BLaER1 (cell line): Measurements from ENCODE around the gene TGOLN2.

Source experiments
- H3K27ac ChIP-seq: shearing (Covaris generic); formaldehyde crosslinking; 2 replicates; pipeline ENCODE4 v1.8.1; 2022
- H3K27me3 ChIP-seq: shearing (Covaris generic); formaldehyde crosslinking; 2 replicates; pipeline ENCODE4 v1.8.1; 2022
- H3K36me3 ChIP-seq: shearing (Covaris generic); formaldehyde crosslinking; 2 replicates; pipeline ENCODE4 v1.8.1; 2022
- H3K4me1 ChIP-seq: shearing (Covaris generic); formaldehyde crosslinking; 2 replicates; pipeline ENCODE4 v1.8.1; 2022
- H3K4me2 ChIP-seq: shearing (Covaris generic); formaldehyde crosslinking; 2 replicates; pipeline ENCODE4 v1.8.1; 2022
- H3K4me3 ChIP-seq: shearing (Covaris generic); formaldehyde crosslinking; 2 replicates; pipeline ENCODE4 v1.8.1; 2022
- H3K9ac ChIP-seq: shearing (Covaris generic); formaldehyde crosslinking; 2 replicates; pipeline ENCODE4 v1.8.1; 2022
- H3K9me3 ChIP-seq: shearing (Covaris generic); formaldehyde crosslinking; 2 replicates; pipeline ENCODE4 v1.8.1; 2022
- H4K20me1 ChIP-seq: shearing (Covaris generic); formaldehyde crosslinking; 2 replicates; pipeline ENCODE4 v1.8.1; 2022
- Cebpa-rat ChIP-seq: shearing (Covaris generic); IDR thresholded peaks from 2 replicates; pipeline ENCODE4 v1.8.1; 2022

TGOLN2 gene

DNA sequence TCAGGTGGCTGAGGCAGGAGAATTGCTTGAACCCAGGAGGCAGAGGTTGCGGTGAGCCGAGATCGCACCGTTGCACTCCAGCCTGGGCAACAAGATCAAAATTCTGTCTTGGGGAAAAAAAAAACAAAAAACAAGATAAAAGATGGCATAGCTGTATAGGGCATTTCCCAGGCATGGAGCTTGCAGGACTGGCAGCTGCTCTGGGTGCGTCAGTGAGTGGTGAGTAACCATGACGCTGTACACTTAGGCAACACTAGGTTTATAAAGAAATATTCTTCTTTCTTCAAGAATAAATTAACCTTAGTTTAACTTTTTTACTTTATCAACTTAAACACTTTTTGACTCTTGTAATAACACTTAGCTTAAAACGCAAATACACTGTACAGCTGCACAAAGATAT is 15.4 kb downstream of the TGOLN2 start:
- H3K4me3 ChIP-seq: no peak overlapping the region
- peaks cover 28% of the 10 kb centered on the region for H4K20me1 ChIP-seq
- no peaks in the 10 kb centered on the region for H3K27me3 ChIP-seq
- TF ChIP-seq Cebpa-rat: no peak
- H3K9me3 ChIP-seq: no peaks in the 10 kb centered on the region
- H3K4me1 ChIP-seq: peaks cover 46% of the 10 kb centered on the region
- peaks cover 42% of the 10 kb centered on the region for H3K36me3 ChIP-seq
- H3K4me2 ChIP-seq: no peak overlapping the region
- no peak overlapping the region for H3K9ac ChIP-seq
- no peak overlapping the region for H3K27ac ChIP-seq

DNA sequence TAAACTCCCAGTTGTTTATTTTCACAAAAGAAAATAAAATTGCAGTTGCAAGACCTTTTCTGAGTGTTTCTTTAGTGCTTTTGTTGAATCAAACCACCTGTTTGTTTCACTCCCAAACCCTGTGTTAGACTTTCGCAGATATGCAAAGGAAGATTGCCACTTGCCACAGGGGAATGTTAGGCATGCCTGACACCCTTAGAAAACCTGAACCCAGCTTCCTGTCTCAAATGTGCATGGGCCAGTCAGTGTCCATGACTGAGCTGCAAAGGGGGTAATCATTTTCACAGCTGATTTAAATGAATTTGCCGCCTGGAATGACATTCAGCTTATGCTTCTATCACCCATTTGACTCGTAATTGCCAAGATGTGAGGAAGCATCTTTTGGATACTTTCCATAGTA is 17.5 kb downstream of the TGOLN2 start:
- no peaks in the 10 kb centered on the region for H3K27me3 ChIP-seq
- peaks cover 65% of the 10 kb centered on the region for H3K4me1 ChIP-seq
- H3K9me3 ChIP-seq: no peaks in the 10 kb centered on the region
- peak overlapping the region; percentile 68; the same call in 1 of the 2 replicates for H3K27ac ChIP-seq
- peak overlapping the region; percentile 79 for H3K4me2 ChIP-seq
- H3K36me3 ChIP-seq: peaks cover 23% of the 10 kb centered on the region
- TF ChIP-seq Cebpa-rat: no peak
- no peak overlapping the region for H3K4me3 ChIP-seq
- H3K9ac ChIP-seq: no peak overlapping the region
- H4K20me1 ChIP-seq: peaks cover 15% of the 10 kb centered on the region

DNA sequence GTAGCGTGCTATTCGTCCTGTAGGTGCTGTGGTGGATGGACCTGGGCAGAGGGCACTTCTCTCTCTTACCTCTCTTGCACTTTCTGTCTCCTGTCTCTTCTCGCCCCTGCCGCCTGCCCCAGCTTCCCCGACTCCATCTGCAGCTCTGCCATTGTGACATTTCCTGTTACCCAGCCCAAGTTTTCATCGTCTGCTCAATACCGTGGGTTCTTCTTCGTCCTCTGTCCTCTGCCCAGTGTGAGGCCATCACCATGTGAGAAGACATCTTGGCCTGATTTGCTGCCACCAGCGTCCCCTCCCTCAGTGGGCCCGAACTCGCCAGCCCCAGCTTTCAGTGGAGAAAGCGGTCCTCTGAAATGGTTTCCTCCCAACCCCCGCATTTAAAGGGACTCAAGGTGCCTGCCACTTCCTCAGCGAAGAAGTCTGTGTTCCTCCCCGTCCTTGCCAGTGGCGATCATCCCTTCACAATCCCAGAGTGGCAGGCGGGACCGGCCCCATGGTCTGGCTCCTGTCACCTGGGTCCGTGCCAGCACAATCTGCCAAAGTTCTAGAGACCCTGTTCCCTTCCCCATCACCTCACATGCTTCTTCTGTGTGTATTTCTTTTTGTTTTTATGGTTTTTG is 18.0 kb downstream of the TGOLN2 start:
- peaks cover 10% of the 10 kb centered on the region for H4K20me1 ChIP-seq
- peak overlapping the region; percentile 54 for H3K9ac ChIP-seq
- no peak for TF ChIP-seq Cebpa-rat
- no peaks in the 10 kb centered on the region for H3K27me3 ChIP-seq
- no peak overlapping the region for H3K4me3 ChIP-seq
- peak overlapping the region; percentile 68 for H3K27ac ChIP-seq
- H3K36me3 ChIP-seq: peaks cover 18% of the 10 kb centered on the region
- H3K9me3 ChIP-seq: no peaks in the 10 kb centered on the region
- H3K4me2 ChIP-seq: peak overlapping the region; percentile 79
- H3K4me1 ChIP-seq: peaks cover 65% of the 10 kb centered on the region

DNA sequence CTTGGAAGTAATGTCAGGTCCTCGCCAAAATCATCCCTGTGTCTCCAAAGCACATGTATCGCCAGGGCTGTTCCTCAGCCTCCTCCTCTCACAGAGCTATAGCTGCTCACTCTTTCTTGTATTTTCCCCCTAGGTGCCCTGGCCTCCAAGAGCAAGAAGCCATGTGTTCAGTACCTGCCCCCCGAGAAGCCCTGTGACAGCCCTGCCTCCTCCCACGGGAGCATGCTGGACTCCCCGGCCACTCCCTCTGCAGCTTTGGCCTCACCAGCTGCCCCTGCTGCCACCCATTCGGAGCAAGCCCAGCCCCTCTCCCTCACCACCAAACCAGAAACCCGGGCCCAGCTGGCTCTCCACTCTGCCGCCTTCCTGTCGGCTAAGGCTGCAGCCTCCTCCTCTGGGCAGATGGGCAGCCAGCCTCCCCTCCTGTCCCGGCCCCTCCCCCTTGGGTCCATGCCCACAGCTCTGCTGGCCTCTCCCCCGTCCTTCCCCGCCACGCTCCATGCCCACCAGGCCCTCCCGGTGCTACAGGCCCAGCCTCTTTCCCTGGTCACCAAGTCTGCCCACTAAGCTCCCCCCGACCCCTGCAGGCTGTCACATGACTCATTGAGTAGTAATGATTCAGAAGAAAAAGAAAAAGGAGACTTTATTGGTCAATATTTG is 18.8 kb downstream of the TGOLN2 start:
- no peak for TF ChIP-seq Cebpa-rat
- Histone ChIP-seq H3K27me3 (no peaks in the 10 kb centered on the region), H3K9me3 (no peaks in the 10 kb centered on the region), H3K36me3 (peaks cover 10% of the 10 kb centered on the region), H3K4me1 (peaks cover 65% of the 10 kb centered on the region), H4K20me1 (peaks cover 2% of the 10 kb centered on the region), H3K9ac (peak overlapping the region; percentile 54), H3K4me3 (no peak overlapping the region), H3K27ac (peak overlapping the region; percentile 68), H3K4me2 (peak overlapping the region; percentile 79)

DNA sequence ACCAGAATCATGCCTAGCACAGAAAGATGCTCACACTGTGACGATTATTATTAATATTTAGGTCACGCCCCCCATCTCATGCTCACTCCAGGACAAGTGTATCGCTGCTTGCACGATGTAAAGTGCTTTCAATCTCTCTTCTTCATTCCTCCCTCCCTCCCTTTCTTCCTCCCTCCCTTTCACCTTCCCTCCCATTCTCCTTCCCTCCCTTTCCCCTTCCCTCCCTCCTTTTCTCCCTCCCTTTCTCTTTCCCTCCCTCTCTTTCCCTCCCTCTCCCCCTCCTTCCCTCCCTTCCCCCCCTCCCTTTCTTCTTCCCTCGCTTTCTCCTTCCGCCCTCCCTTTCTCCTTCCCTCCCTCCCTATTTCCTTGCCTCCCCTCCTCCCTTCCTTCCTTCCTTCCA is 19.6 kb downstream of the TGOLN2 start:
- Histone ChIP-seq H3K9ac (no peak overlapping the region), H3K4me3 (no peak overlapping the region), H3K4me1 (peaks cover 65% of the 10 kb centered on the region), H3K36me3 (peaks cover 1% of the 10 kb centered on the region; the same call in 1 of the 2 replicates), H3K9me3 (no peaks in the 10 kb centered on the region), H3K27me3 (no peaks in the 10 kb centered on the region), H3K27ac (no peak overlapping the region), H4K20me1 (no peaks in the 10 kb centered on the region), H3K4me2 (peak overlapping the region; percentile 79)
- TF ChIP-seq Cebpa-rat: no peak

DNA sequence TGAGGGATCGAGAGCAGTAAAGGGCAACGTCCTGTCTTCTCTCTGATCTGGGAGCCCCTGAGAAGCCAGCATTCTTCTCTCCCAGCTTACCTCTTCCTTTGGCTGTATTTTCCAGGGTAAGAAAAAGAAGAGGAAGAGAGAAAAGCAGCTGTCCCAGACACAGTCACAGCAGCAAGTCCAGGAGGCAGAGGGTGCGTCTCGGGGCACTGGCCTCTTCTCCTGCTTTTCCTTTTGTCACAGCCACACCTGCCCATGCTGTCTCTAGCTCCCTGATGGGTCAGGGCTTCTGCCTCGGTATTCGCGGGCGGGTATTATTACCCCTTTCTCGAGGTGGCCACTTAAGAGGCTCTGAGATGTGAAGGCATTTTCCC is 20.3 kb downstream of the TGOLN2 start:
- Histone ChIP-seq H3K4me2 (peak overlapping the region; percentile 79), H3K9me3 (no peaks in the 10 kb centered on the region), H3K36me3 (no peaks in the 10 kb centered on the region), H3K9ac (peak overlapping the region; percentile 69), H3K27ac (peak overlapping the region; percentile 68), H3K27me3 (no peaks in the 10 kb centered on the region), H3K4me1 (peaks cover 65% of the 10 kb centered on the region), H3K4me3 (peak overlapping the region; percentile 54; the same call in 1 of the 2 replicates), H4K20me1 (no peaks in the 10 kb centered on the region)
- TF ChIP-seq Cebpa-rat: no peak

DNA sequence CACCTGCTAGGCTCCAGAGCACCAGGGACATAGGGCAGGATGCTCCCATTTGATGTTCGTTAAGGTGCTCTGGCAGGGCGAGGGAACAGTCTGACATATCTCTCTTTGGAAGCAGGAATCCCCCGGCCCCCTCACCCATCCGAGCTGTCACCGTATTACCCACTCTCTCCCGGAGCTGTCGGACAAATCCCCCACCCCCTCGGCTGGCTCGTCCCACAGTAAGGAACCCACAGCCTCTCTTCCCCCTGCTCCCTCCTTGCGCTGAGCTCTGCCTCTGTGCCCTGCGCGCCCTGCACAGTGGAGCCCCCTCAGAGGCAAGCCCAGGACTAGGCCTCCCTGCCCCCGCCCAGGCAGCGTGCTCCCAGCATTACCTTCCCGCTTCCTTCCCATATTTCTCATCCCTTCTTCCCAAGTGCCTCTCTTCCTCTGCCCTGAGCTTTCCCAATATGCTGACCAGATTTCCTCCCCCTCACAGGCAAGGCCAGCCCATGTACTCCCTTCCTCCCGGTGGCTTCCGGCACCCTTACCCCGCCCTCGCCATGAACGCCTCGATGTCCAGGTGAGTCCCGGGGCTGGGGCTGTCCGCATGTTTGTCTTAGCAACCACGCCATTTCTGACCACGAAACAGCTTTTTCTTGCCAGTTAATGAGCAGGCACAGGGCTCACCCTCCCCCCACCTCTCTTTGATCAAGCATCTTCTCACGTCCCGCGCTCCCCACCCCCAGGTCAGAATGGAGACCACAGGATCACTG is 23.8 kb downstream of the TGOLN2 start:
- H3K4me2 ChIP-seq: no peak overlapping the region
- no peak overlapping the region for H3K27ac ChIP-seq
- TF ChIP-seq Cebpa-rat: no peak
- H3K27me3 ChIP-seq: no peaks in the 10 kb centered on the region
- no peaks in the 10 kb centered on the region for H3K36me3 ChIP-seq
- H4K20me1 ChIP-seq: no peaks in the 10 kb centered on the region
- no peak overlapping the region for H3K9ac ChIP-seq
- H3K9me3 ChIP-seq: no peaks in the 10 kb centered on the region
- H3K4me1 ChIP-seq: peaks cover 32% of the 10 kb centered on the region
- H3K4me3 ChIP-seq: no peak overlapping the region

DNA sequence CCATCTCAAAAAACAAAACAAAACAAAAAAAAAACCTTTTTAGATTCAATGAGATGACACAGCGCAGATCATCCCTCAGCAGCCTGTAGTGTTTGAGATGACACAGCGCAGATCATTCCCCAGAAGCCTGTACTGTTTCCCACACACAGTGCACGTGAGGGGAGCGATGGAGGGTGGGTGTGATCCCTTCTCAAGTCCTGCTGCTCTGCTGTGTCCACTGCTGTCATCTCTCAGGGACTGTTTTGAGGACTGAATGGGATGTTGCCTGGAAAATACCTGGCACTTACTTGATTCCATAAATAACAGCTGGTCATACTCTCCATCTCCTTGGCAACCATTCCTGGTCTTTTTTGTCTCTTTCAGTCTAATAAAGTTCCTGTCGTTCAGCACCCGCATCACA is 25.7 kb downstream of the TGOLN2 start:
- Histone ChIP-seq H3K4me1 (peaks cover 16% of the 10 kb centered on the region), H3K4me2 (no peak overlapping the region), H3K27me3 (no peaks in the 10 kb centered on the region), H3K9ac (no peak overlapping the region), H3K4me3 (no peak overlapping the region), H4K20me1 (no peaks in the 10 kb centered on the region), H3K27ac (no peak overlapping the region), H3K36me3 (no peaks in the 10 kb centered on the region), H3K9me3 (no peaks in the 10 kb centered on the region)
- no peak for TF ChIP-seq Cebpa-rat

DNA sequence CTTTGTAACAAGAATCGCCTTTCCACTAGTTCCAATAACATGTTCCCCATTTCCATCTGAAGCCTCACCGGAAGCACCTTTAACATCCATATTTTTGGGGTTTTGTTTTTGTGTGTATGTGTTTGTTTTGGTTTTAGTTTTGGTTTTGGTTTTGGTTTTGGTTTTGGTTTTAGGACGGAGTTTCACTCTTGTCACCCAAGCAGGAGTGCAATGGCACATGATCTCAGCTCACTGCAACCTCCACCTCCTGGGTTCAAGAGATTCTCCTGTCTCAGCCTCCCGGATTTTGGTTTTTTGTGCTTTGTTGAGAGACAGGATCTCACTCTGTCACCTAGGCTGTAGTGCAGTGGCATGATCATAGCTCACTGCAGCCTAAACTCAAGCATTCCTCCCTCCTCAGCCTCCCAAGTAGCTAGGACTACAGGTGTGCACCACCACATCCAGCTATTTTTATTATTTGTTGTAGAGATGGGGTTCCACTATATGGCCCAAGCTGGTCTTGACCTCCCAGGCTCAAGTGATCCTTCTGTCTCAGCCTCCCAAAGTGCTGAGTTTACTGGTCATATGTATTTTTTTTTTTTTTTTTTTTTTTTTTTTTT is 36.3 kb downstream of the TGOLN2 start:
- H3K9ac ChIP-seq: no peak overlapping the region
- H3K9me3 ChIP-seq: no peaks in the 10 kb centered on the region
- TF ChIP-seq Cebpa-rat: no peak
- no peak overlapping the region for H3K27ac ChIP-seq
- H3K27me3 ChIP-seq: no peaks in the 10 kb centered on the region
- H3K4me3 ChIP-seq: no peak overlapping the region
- no peaks in the 10 kb centered on the region for H4K20me1 ChIP-seq
- no peaks in the 10 kb centered on the region for H3K36me3 ChIP-seq
- H3K4me2 ChIP-seq: peak overlapping the region; percentile 67
- H3K4me1 ChIP-seq: peaks cover 34% of the 10 kb centered on the region
